Esophagus mucosa (tissue), 1 donor: Measurements from ENCODE around the gene FAAP24. TPM values are rescaled to one million over a fixed set of nuclear protein-coding genes. Genes with fewer than 3 reads are reported as not detected.
"Not testable (repeated sequence)": the region's sequence is repeated elsewhere in the genome, so short reads cannot be mapped to it uniquely, and the experiment has no call there.

Source experiments
- ATAC-seq: fragments of 200-7000 bp; cut with Tn5 transposase; one replicate; pipeline ENCODE4 v1.9.1; 2020
- total RNA-seq: library from RNA; stranded (reverse); gene quantifications from one replicate; pipeline ENCODE4 v1.2.4, GENCODE V29; 2023
- donor health status: DM: yes; HTN: yes; CAD: no.

FAAP24 gene
- total RNA-seq, 1 donor from 2014 or later: 3.8 TPM

DNA sequence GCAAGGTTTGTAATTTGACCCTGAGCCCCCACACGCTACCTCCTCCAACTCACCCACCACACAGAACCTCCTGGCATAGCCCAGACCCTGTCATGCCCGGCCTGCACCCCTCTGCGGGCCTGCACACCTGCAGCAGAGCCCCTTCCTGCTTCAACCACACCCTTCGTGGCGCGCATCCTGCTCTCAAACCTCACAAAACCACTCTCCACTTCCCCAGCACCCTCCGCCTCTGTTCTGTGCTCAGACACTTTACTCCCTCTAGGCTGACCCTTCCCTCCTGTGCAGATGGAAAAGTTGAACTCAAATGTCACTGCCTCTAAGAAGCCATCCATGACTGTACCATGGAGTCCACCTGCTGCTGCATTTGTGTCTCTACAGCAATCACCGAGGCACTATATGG lies 28.5 kb downstream of the FAAP24 start:
- ATAC-seq: no peak

DNA sequence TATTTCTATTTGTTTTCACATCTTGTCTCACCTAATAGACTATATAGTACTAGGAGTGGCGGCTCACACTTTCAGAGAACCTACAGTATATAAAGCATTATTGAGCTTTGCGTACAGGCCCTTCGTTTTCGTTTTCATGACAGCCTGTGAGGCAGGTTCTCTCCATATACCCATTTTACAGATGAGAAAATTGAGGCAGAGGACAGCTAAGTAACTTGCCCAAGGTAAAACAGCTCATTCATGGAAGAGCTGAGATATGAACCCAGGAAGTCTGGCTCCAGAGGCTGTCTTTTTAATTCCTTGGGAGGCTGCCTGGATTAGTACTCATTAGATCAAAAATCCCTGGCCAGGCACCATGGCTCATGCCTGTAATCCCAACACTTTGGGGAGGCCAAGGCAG lies 28.9 kb downstream of the FAAP24 start:
- no peak for ATAC-seq

DNA sequence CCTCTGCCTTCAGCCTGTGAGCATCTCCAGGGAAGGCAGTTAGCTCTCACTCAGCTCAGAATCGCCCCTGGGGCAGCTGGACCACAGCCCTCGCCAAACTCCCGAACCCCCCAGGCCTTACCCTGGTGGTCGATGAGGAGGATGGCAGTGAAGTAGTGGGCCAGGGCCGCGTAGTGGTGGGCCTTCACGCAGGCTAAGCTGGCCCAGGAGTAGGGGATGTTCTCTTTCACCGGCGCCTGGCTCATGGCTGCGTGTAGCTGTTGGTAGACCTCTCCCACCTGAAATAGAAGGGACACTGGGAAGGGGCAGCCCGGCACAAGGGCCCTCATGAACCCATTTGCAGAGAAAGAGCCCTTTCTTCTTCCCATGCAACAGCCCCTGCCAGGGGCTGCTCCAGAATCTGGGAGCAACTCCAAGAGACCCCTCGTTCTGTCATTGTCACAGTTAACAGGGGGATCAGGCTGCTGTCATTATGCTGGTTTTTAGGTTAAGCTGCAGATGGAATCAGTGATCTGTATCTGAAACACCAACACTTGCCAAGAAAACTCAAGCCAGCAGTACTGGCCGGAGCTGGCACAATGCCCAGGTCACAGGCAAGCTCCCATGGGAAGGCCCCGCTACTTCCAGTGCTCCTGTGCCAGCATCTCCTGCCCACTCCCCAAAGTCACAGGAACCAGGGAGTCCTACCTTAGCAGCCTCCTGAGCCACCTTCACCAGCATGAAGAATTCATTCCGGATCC lies 30.3 kb downstream of the FAAP24 start:
- peak; percentile 11 for ATAC-seq

DNA sequence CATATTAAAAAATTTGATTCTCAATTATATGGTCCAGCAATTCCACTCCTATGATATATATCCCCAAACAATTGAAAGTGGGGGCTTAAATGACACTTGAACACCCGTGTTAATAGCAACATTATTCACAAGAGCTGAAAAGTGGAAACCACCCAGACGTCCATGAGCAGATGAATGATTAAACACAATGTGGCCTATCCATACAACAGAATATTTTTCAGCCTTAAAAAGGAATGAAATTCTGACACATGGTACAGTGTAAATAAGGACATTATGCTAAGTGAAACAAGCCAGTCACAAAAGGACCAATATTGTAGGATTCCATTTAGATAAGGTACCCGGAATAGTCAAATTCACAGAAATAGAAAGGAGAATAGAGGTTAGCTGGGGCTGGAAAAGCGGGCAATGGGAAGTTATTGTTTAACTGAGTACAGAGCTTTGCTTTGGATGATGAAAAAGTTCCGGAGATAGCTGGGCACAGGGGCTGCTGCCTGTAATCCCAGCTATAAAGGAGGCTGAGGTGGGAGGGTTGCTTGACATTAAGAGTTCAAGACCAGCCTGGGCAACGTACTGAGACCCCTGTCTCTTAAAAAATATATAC lies 31.5 kb downstream of the FAAP24 start:
- ATAC-seq: not testable (repeated sequence)

DNA sequence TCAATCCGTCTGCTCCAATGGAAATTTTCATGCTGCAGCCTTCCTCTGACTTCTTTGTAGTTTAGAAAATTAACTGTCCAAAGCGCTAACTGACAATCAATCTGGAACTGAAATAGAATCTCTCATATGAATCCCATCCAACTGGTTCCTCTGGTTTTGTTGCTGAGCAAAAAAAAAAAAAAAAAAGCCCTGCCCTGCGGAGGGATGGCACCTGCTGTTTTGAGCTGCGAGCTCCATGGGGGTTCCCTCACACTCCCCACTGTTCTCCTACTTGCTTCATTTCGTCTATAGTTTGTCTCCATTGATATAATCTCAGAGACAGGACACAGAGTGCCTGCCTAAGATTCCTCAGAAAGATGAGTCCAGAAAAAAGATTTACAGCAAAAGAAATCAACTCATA lies 33.4 kb downstream of the FAAP24 start:
- ATAC-seq: peak; percentile 36

DNA sequence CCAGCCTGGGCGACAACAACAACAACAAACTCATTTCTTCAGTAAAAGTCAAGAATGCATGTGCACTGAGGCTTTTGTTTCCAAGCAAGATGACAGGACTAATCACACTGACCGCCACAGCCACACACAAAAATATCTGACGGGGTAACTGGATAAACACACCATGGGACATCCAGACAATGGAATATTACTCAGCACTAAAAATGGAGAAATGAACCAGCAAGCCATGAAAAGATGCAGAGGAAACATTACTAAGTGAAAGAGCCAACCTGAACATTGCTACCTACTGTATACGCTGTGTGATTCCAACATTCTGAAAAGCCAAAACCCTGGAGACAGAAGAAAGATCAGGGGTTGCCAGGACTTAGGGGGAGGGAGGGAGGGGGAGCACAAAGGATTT lies 36.7 kb downstream of the FAAP24 start:
- ATAC-seq: no peak

DNA sequence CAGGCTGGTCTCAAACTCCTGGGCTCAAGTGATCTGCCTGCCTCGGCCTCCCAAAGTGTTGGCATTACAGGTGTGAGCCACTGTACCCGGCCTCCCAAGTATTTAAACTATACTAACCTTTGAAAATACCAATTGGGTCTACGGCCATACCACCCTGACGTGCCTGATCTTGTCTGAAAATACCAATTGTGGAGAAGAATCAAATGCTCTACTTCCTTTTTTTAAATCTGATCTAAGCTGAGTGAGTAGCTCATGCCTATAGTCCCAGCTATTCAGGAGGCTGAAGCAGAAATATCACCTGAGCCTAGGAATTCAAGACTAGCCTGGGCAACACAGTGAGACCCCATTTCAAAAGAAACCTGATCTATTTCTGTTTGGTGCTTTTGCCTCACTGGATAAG lies 38.8 kb downstream of the FAAP24 start:
- ATAC-seq: not testable (repeated sequence)

DNA sequence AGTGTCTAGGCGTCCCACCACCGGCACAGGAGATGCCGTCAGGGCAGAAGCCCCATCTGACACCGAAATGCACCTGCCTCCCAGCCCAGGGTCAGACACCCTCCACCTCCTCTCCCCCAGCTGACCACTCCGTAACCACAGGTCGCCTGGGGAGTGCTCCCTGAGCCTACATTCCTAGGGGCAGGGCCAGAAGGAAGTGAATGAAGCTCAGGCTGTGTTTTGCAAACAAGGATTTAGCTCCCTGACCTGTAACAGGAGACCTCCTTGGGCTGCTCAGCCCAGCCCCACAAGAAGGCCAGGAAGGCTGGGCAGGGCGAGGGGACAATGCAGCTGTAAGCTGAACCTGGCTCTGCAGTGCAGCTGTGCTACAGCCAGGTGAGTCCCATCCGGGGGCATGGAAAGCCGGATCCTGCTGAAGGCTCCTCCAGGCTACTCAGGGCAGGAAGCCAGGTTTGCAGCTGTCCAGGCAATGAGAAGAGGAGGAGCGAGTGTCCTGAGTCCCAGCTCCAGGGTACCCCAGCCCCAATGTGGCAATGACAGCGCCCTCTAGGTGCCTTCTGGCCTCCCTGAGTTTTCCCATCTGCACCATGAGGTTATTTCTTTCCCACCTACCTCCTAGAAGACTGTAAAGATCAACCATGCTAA lies 50.6 kb downstream of the FAAP24 start:
- ATAC-seq: no peak

DNA sequence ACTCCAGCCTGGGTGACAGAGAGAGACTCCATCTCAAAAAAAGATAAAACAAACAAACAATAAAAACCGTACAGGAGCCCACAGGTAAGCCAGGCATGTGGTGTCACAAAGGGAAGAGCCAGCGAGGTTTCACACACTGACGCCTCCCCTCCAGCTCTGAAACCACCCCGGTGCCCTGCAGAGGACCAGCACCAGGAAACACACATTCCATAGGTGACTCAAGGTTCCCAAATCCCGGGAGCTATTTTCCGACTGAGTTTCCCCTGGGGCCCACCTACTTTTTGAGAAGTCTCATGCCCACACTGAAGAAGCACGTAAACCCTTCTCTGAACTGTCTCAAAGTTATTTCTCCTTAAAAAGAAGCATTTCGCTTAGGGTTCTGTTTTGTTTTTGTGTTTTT lies 52.4 kb downstream of the FAAP24 start:
- no peak for ATAC-seq

DNA sequence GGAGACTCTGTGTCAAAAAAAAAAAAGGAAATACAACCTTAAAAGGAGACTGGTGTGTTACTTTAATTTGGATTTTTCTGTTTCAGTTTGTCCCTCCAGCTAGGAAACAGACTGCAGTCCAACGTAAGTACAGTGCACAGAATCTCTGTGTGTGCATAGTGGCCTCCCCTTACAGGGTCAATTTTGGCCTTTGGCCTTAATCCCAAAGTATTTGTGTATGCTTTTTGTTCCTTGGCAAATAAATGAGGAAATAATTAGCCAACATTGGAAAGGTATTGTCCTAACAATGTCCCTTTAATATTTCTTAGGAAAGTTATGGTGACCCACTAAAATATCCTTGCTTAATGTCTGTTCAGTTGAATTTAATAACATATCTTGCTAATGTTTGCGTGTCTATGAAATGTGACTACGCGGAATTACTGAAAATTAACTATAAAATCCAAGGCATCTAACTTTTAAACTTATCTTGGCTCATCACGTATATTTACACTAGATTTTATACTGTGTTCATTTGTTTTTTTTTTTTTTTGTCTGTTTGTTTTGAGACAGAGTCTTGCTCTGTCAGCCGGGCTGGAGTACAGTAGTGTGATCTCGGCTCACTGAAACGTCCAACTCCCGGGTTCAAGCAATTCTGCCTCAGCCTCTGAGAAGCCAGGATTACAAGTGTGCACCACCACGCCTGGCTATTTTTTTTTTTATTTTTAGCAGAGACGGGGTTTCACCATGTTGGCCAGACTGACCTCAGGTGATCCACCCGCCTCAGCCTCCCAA lies 53.6 kb downstream of the FAAP24 start:
- not testable (repeated sequence) for ATAC-seq

DNA sequence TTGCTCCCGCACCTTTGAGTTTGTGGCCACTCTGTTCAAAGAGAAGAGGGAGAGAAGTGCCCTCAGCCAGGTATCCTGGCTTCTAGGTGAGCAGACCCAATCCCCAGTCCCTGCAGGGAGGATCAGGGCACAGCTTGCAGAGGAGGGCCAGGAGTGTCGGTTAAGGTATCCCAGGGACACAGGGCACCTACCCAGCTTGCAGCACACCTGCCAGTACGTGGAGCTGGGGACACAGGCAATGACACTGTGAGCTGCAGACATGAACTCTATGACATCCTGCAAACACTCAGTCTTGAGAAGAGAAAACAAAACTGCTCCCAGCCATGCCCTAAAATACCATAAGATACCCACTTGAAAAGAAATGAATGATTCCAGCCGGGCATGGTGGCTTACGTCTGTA lies 54.6 kb downstream of the FAAP24 start:
- ATAC-seq: not testable (repeated sequence)

Other genes with a start within 250 kb of the FAAP24 start
- gene SLC7A9, start 102.5 kb upstream of the FAAP24 start, total RNA-seq: 0.08 TPM
- gene CEP89, start 284 bp upstream of the FAAP24 start, total RNA-seq: 8.3 TPM
- gene RHPN2, start 92.6 kb downstream of the FAAP24 start, total RNA-seq: 0.84 TPM
- gene GPATCH1, start 108.9 kb downstream of the FAAP24 start, total RNA-seq: 3.9 TPM
- not detected for gene WDR88, start 159.9 kb downstream of the FAAP24 start, total RNA-seq
- 3.9 TPM for gene LRP3, start 222.1 kb downstream of the FAAP24 start, total RNA-seq